Thoracic aorta (tissue), 2 donors: Measurements from ENCODE around the gene KIAA1217. TPM values are rescaled to one million over a fixed set of nuclear protein-coding genes. Genes with fewer than 3 reads are reported as not detected.

Experiments
- ATAC-seq: fragments of 150-250 bp; one replicate; pipeline ENCODE4 v1.8.0; 2017; ENCODE audit warnings: low read depth; ENCODE audit not compliant: insufficient number of reproducible peaks, low FRiP score
- DNase-seq: peaks from one replicate; pipeline ENCODE4 v3.0.0-alpha.2; 2020; ENCODE audit warnings: low spot score
- H3K27ac ChIP-seq, 2 donors: fragments of 200-600 bp; sonication (generic); 1 replicate in 1 of 2; 2 replicates in 1 of 2; pipeline ENCODE4 v1.5.1; 2016; ENCODE audit warnings: mild to moderate bottlenecking in 2 of 2, moderate library complexity in 2 of 2
- H3K27me3 ChIP-seq: fragments of 200-600 bp; sonication (generic); replicated peaks from 2 replicates; pipeline ENCODE4 v1.6.0; 2016; ENCODE audit warnings: mild to moderate bottlenecking; ENCODE audit not compliant: insufficient read depth
- H3K36me3 ChIP-seq: fragments of 200-600 bp; sonication (generic); one replicate; pipeline ENCODE4 v1.5.1; 2016
- H3K4me1 ChIP-seq, 2 donors: fragments of 200-600 bp; sonication (generic); 1 replicate in 1 of 2; 2 replicates in 1 of 2; pipeline versions ENCODE4 v1.5.1 to v1.6.0; 2016; ENCODE audit warnings: low read depth in 2 of 2, mild to moderate bottlenecking in 1 of 2; ENCODE audit not compliant: control insufficient read depth in 1 of 2
- H3K4me3 ChIP-seq: fragments of 200-600 bp; sonication (generic); 2 replicates; pipeline ENCODE4 v1.5.1; 2016; ENCODE audit warnings: mild to moderate bottlenecking
- H3K9me3 ChIP-seq: fragments of 200-600 bp; sonication (generic); 2 replicates; pipeline ENCODE4 v1.5.1; 2016
- CTCF ChIP-seq: fragments of 200-600 bp; sonication (generic); IDR thresholded peaks from one replicate; pipeline ENCODE4 v1.5.1; 2019; ENCODE audit warnings: antibody characterized with exemption
- total RNA-seq, 2 donors: library from RNA; depleted of rRNA; stranded (reverse); fragments of >200 nt; gene quantifications; one replicate each; pipeline versions ENCODE4 v1.1.0 to v1.2.3, GENCODE V29; 2016

KIAA1217 gene
- total RNA-seq, 2 donors from 2014 or later, result 15.2 to 15.6 TPM

DNA sequence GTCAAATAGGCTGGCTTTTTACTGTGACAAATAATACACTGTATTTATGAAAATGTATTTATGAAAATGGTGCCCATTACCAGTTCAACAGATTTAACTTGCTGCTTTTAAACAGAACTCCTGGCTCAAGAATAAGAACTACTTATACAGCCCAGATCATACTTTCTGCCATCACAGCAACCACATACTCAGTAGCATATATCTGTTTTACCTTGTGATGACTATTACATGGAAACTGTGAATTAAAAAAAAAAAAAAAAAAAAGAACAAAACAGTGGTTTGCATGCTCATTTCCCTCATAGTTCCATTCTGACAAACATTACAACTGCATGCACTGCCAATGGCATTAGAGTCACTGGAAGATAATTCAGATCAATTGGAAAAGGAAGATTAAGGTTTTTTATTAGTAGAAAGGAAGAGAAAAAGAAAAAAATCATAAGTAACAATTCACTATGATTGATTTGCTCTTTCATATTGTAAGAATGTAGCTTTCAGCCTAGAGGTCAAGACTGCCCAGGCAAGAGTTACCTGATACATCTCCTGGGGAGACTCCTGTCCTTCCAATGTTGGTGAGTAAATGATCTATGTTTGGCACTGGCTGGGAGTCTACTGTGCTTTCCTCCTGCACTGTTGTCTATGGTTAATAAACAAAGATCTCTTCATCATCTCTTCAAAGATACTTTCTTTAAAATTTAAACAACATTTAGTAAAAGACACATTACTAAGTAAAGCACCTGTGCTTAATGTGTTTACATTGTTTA, 381.9 kb downstream of the KIAA1217 start:
- Histone ChIP-seq H3K4me1 (no peaks in the 10 kb centered on the region), H3K36me3 (peaks cover 58% of the 10 kb centered on the region), H3K9me3 (no peaks in the 10 kb centered on the region), H3K27ac (no peak overlapping the region), H3K4me3 (no peak overlapping the region), H3K27me3 (no peaks in the 10 kb centered on the region)
- TF ChIP-seq CTCF, result no peak
- DNase-seq, result no peak
- ATAC-seq, result no peak

GRCh38 chr10:24596217-24596930, 387.4 kb downstream of the KIAA1217 start:
- Histone ChIP-seq H3K27ac (no peak overlapping the region), H3K4me3 (no peak overlapping the region), H3K27me3 (no peaks in the 10 kb centered on the region), H3K36me3 (peaks cover 61% of the 10 kb centered on the region), H3K4me1 (no peaks in the 10 kb centered on the region), H3K9me3 (no peaks in the 10 kb centered on the region)
- no peak for DNase-seq
- ATAC-seq, result no peak
- TF ChIP-seq CTCF, result no peak

GRCh38 chr10:24597426-24597825, 388.5 kb downstream of the KIAA1217 start:
- Histone ChIP-seq H3K4me3 (no peak overlapping the region), H3K27ac (no peak overlapping the region), H3K27me3 (no peaks in the 10 kb centered on the region), H3K4me1 (no peaks in the 10 kb centered on the region), H3K36me3 (peaks cover 54% of the 10 kb centered on the region), H3K9me3 (no peaks in the 10 kb centered on the region)
- TF ChIP-seq CTCF, result no peak
- DNase-seq (no peak), ATAC-seq (no peak)
